HAP-1 (cell line): Measurements from ENCODE around the gene FBN2.

Source experiments
- DNase-seq, 2 experiments: peaks; one replicate each; pipeline ENCODE4 v3.0.0-alpha.2; 2016 to 2020; ENCODE audit warnings: low spot score in 2 of 2
- H3K27me3 ChIP-seq: fragments of 250-450 bp; sonication (Bioruptor Pico); 2 replicates; pipeline ENCODE4 v1.5.1; 2020; ENCODE audit warnings: low read depth, mild to moderate bottlenecking, moderate library complexity
- H3K36me3 ChIP-seq: fragments of 250-450 bp; sonication (Bioruptor Pico); replicated peaks from 2 replicates; pipeline ENCODE4 v1.5.1; 2020; ENCODE audit warnings: mild to moderate bottlenecking
- H3K4me1 ChIP-seq: fragments of 250-450 bp; sonication (Bioruptor Pico); 2 replicates; pipeline ENCODE4 v1.5.1; 2020; ENCODE audit warnings: mild to moderate bottlenecking
- H3K4me3 ChIP-seq: fragments of 250-450 bp; sonication (Bioruptor Pico); 2 replicates; pipeline ENCODE4 v1.5.1; 2020; ENCODE audit warnings: mild to moderate bottlenecking, moderate library complexity
- H3K9me3 ChIP-seq: fragments of 250-450 bp; sonication (Bioruptor Pico); 2 replicates; pipeline ENCODE4 v1.5.1; 2020; ENCODE audit warnings: mild to moderate bottlenecking, moderate library complexity
- in situ Hi-C: fragments of 300-500 bp; cut with MboI; formaldehyde crosslinking; loops from 3 replicates; pipeline ENCODE4 v1.14.3; 2020; ENCODE audit warnings: low sequenced_read_pairs, inconsistent platforms, mixed read lengths

Gene FBN2

GRCh38 chr5:128271859-128272464, 266.1 kb downstream of the FBN2 start:
- Histone ChIP-seq H3K9me3 (no peaks in the 10 kb centered on the region), H3K27me3 (no peaks in the 10 kb centered on the region), H3K36me3 (peaks cover 35% of the 10 kb centered on the region), H3K4me3 (no peak overlapping the region), H3K4me1 (no peaks in the 10 kb centered on the region)
- in situ Hi-C loops = no loop called here
- no peak for DNase-seq

DNA sequence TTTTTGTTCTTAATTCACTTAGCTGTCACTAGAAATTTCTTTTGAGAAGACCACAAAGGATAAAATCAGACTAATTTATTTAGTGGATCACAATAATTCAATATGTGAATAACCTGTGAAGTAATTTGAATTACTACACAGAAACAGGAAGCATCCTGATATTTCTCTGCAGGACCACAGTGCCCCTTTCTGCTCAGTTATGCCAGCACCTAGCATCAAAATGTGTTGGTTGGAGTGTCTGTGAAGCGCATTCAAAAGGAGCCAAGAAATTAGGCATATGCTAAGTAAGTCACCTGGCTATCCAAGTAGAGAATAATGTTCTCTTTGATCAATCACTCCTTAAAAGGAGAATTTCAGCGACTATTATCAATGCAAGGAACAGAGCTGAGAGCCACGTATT, 267.0 kb downstream of the FBN2 start:
- in situ Hi-C loops = no loop called here
- H3K36me3 ChIP-seq = peaks cover 32% of the 10 kb centered on the region
- H3K4me1 ChIP-seq = no peaks in the 10 kb centered on the region
- no peaks in the 10 kb centered on the region for H3K9me3 ChIP-seq
- no peak for DNase-seq
- H3K27me3 ChIP-seq = no peaks in the 10 kb centered on the region
- no peak overlapping the region for H3K4me3 ChIP-seq

DNA sequence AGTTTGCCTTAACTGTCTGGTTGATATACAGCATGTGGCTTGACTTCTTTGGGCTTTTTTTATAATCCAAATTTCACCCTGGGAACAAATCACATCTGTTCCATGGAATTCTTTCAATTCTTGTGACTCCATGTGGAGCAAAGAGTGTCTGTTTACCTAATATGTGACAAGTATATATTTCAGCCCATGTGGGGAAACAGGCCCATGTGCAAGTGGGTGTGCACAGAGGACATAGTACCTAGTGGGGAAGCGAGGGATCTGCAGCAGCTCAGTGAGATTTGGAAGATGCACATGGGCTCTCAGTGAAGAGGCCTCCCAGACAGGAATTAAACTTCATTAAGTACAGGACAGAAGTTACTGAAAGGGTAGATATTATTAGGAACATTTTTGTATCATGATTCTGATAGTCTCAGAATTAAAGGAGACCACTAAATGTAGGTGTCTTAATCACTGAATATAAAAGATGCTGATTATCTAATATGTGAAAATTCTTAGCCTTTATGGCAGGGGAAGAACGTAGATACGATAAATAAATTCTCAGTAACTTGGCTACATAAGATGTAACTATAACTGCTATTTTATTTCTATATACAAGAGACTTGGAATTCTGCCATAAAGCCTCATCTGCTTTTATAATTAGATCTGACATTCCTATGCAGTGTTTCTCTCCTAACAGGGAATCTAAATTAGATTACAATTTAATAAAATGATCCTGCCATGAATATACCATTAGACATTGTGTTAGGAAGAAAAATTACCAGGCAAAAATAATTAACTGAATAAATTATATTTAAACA, 273.3 kb downstream of the FBN2 start:
- DNase-seq = no peak
- in situ Hi-C loops = no loop called here
- Histone ChIP-seq H3K9me3 (no peaks in the 10 kb centered on the region), H3K27me3 (no peaks in the 10 kb centered on the region), H3K4me1 (no peaks in the 10 kb centered on the region), H3K36me3 (peaks cover 27% of the 10 kb centered on the region), H3K4me3 (no peak overlapping the region)

GRCh38 chr5:128263357-128263756, 274.7 kb downstream of the FBN2 start:
- Histone ChIP-seq H3K9me3 (no peaks in the 10 kb centered on the region), H3K4me3 (no peak overlapping the region), H3K27me3 (no peaks in the 10 kb centered on the region), H3K36me3 (peaks cover 33% of the 10 kb centered on the region), H3K4me1 (no peaks in the 10 kb centered on the region)
- no peak for DNase-seq
- in situ Hi-C loops = no loop called here

DNA sequence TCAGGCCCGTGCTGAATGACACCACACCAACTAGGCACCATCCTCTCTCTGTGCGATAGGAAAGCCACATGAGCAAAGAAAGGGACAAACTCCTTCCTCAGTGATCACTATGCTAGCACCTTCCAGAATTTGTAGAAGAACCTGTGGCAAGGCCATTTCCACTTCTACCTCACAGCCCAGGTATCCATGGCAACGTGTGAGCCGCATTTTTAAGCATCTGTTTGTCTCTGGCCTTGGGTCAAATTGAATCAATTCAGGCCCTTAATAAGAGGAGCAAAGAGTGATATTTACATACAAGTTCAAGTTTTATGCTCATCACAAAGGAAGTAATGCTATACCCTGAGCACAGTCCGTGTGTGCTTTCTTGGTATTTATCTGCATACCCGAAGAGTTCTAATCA, 275.1 kb downstream of the FBN2 start:
- DNase-seq = peak in 1 of 2 experiments; percentile 13
- H3K27me3 ChIP-seq = no peaks in the 10 kb centered on the region
- H3K4me3 ChIP-seq = no peak overlapping the region
- in situ Hi-C loops = no loop called here
- H3K9me3 ChIP-seq = no peaks in the 10 kb centered on the region
- H3K36me3 ChIP-seq = peaks cover 36% of the 10 kb centered on the region
- H3K4me1 ChIP-seq = no peaks in the 10 kb centered on the region

GRCh38 chr5:128259607-128260021, 278.4 kb downstream of the FBN2 start:
- Histone ChIP-seq H3K36me3 (peaks cover 27% of the 10 kb centered on the region), H3K4me3 (no peak overlapping the region), H3K9me3 (no peaks in the 10 kb centered on the region), H3K4me1 (no peaks in the 10 kb centered on the region), H3K27me3 (no peaks in the 10 kb centered on the region)
- DNase-seq = no peak
- in situ Hi-C loops = no loop called here

DNA sequence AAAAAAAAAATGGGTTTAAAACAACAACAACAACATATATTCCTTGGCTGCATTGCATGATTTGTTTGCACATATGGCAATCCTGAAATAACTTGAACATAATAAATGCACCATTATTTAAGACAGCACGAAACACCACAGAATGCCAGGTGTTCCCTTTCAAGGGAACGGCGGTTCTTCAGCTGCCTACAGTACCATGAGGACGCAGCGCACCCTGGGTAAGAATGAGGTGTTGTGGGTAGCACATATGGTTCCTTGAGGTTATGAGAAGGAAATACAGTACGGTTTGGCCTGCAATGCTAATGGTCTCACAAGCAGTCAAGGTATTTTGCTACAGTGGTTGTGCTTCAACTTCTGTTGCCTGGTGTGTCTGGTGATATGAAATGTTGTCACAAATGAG, 279.7 kb downstream of the FBN2 start:
- Histone ChIP-seq H3K9me3 (no peaks in the 10 kb centered on the region), H3K4me3 (no peak overlapping the region), H3K36me3 (peaks cover 27% of the 10 kb centered on the region), H3K4me1 (no peaks in the 10 kb centered on the region), H3K27me3 (no peaks in the 10 kb centered on the region)
- no peak for DNase-seq
- in situ Hi-C loops = no loop called here

DNA sequence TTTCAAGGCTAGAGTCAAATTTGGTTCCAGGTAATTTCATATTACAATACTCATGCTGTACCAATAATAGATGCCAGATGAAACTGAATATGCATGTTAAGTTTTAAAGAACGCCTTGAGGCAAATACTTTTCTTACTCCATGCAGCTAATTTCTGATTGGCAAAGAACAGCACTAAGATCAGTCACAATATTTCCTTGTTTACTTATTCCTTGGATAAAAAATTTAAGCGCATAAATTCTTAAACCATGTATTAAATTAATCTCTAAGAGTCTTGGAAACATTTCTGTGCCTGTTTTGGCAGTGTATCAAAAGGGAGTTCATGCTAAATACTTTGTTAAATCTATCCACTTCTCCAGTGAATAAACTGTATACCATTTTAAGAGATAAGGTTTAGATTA, 281.0 kb downstream of the FBN2 start:
- Histone ChIP-seq H3K27me3 (no peaks in the 10 kb centered on the region), H3K4me3 (no peak overlapping the region), H3K4me1 (no peaks in the 10 kb centered on the region), H3K36me3 (peaks cover 19% of the 10 kb centered on the region), H3K9me3 (no peaks in the 10 kb centered on the region)
- no peak for DNase-seq
- in situ Hi-C loops = no loop called here

DNA sequence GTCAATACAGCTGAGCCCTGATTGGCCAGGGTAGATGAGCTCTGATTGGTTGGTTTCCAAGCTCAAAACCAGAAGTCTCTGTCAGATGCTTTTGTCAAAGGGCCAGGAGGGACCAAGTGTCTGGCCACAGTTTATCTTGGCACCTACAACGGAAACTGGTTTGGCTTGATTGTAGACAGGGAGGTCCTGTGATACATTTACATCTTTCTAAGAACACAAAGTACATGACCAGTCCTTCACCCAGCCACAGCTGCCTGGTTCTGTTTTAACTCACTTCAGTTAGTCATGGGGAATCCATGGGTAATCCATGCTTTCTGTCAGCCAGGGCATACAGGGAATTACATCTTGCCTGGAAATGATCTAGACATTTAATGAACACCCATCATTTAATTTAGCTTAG, 283.3 kb downstream of the FBN2 start:
- no peak overlapping the region for H3K4me3 ChIP-seq
- H3K36me3 ChIP-seq = peaks cover 13% of the 10 kb centered on the region; the same call in 1 of the 2 replicates
- H3K4me1 ChIP-seq = no peaks in the 10 kb centered on the region
- H3K27me3 ChIP-seq = no peaks in the 10 kb centered on the region
- no peak for DNase-seq
- H3K9me3 ChIP-seq = no peaks in the 10 kb centered on the region
- in situ Hi-C loops = no loop called here

DNA sequence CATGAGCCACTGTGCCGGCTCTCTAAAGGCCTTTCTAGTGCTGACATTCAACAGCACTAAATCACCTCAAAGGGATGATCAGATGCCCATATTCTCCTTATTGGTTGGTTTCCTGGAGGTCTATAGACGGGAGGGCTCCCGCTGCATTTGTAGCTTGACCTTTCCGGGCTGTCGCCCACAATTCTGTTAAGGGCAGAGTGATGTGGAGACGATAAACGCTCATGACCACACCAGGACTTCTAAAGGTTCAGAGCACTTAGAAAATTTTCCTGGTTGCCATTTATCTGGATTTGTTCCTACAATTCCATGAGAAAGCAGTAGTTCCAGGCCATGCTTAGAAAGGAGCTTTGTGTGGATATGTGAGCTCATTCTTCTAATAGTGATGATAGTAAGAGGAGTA, 284.2 kb downstream of the FBN2 start:
- Histone ChIP-seq H3K36me3 (peaks cover 7% of the 10 kb centered on the region; the same call in 1 of the 2 replicates), H3K4me1 (no peaks in the 10 kb centered on the region), H3K4me3 (no peak overlapping the region), H3K9me3 (no peaks in the 10 kb centered on the region), H3K27me3 (no peaks in the 10 kb centered on the region)
- DNase-seq = no peak
- in situ Hi-C loops = no loop called here

DNA sequence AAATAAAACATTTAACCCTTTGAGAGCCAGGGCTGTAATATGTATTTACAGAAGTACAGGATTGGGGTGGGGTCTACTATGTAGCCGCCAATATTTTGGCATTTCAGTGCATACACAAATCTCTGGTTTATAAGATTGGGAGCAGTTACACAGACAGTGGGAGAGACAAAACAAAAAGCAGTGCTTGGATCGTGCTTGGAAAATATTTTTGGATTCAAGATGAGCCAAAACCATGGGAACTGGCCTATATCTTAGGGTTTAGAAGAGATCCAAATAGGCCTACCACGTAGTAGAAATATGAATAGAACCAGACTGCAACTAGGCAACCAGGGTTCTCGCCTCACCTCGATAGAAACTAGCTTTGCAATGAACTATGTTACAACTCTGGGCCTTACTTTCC, 284.9 kb downstream of the FBN2 start:
- Histone ChIP-seq H3K4me1 (no peaks in the 10 kb centered on the region), H3K36me3 (peaks cover 1% of the 10 kb centered on the region; the same call in 1 of the 2 replicates), H3K4me3 (no peak overlapping the region), H3K27me3 (no peaks in the 10 kb centered on the region), H3K9me3 (no peaks in the 10 kb centered on the region)
- DNase-seq = no peak
- in situ Hi-C loops = no loop called here

DNA sequence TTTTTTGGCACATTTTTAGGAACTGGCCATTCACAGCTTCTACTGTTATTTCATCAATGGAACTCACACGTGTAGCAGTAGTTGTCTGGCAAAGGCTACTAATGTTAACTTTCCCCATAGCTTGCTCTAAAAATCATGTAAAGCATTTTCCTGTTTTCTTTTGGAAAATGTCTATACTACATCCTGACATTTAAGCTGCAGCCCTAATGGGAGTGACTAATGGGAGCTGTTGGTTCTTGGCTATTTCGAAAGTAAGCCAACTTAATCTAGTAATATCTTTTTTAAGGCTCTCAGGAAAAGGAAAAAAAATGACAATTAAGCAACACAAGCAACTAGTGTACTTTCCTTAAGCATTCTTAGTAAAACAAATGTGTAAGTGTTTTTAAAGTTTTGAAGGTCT, 285.3 kb downstream of the FBN2 start:
- Histone ChIP-seq H3K36me3 (no peaks in the 10 kb centered on the region), H3K4me1 (no peaks in the 10 kb centered on the region), H3K9me3 (no peaks in the 10 kb centered on the region), H3K4me3 (no peak overlapping the region), H3K27me3 (no peaks in the 10 kb centered on the region)
- no peak for DNase-seq
- in situ Hi-C loops = no loop called here

DNA sequence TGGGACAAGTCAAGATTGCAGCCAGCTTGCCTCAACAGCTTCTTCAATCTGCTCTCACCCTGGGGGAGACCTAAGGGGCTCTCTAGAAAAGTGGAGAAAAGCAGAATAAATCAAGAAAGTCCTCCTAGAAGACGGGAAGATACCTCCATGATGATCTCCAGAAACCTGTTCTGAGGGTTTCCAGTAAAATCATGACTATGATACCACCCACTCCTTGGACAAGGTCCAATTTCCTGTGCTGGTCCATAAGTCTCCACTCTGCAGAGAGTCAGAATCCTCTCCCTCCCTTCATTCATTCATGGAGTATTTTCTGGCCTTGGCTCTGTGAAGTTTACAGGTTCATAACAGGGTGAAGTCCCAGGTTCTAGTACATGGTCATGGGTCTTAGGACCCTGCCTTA, 285.8 kb downstream of the FBN2 start:
- no peaks in the 10 kb centered on the region for H3K27me3 ChIP-seq
- H3K9me3 ChIP-seq = no peaks in the 10 kb centered on the region
- no peaks in the 10 kb centered on the region for H3K36me3 ChIP-seq
- H3K4me1 ChIP-seq = no peaks in the 10 kb centered on the region
- no peak for DNase-seq
- in situ Hi-C loops = no loop called here
- H3K4me3 ChIP-seq = no peak overlapping the region

GRCh38 chr5:128245974-128246373, 292.1 kb downstream of the FBN2 start:
- no peaks in the 10 kb centered on the region for H3K36me3 ChIP-seq
- no peak overlapping the region for H3K4me3 ChIP-seq
- DNase-seq = no peak
- no peaks in the 10 kb centered on the region for H3K9me3 ChIP-seq
- H3K4me1 ChIP-seq = no peaks in the 10 kb centered on the region
- in situ Hi-C loops = no loop called here
- H3K27me3 ChIP-seq = no peaks in the 10 kb centered on the region
